ENCODE data around the gene MS4A4E.
"Not testable (repeated sequence)": the region's sequence is repeated elsewhere in the genome, so short reads cannot be mapped to it uniquely, and the experiment has no call there.

MS4A4E gene

DNA sequence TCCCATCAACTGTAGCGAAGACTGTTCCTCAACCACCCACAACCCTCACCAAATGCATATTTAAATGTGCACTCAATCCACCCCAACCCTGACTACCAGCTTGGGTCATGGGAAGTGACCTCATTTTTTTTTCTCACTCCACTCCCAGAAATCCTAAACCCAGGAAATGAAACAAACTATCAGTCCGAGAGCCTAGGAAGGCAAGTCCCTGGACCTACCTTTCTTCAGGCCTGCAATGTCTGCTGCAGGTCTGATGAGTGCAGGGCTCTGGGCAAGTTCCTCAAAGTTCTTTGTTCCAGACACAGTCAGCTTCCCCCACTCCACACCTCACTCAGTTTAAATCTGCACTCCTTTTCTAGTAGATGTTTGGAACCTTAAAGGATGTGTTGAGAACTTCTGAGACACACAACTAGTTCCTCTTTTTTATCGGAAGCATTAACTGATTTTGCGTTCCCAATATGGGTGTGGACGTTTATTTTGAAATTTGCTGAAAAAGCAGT is at the start of gene MS4A4E:
Gene MS4A4E (minus strand): TSS at position 398 of the 500 bp plus-strand sequence. CDS start 13,082 bp downstream, outside the sequence.
- no peak within 1 kb of the TSS for H3K4me3 ChIP-seq (ENCODE audit: low read length)
- TF ChIP-seq ZNF274 (IDR thresholded peaks at IDR 0.05; ENCODE audit: low read depth, low read length) = no peak

DNA sequence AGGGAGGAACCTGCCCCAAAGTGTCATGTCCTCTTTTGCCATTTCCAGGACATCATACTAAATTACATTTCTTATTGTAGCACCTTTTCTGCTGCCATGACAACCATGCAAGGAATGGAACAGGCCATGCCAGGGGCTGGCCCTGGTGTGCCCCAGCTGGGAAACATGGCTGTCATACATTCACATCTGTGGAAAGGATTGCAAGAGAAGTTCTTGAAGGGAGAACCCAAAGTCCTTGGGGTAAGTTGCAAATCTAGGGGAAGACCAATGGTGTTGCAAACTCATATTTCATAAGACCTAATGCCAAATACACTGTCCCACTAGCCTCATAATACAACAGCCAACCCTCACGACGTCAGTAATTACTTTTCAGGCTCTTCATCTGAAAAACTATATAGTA is 49.2 kb upstream of the MS4A4E start:
- no peak overlapping the region for H3K4me3 ChIP-seq (ENCODE audit: low read length)
- no peak for TF ChIP-seq ZNF274 (IDR thresholded peaks at IDR 0.05; ENCODE audit: low read depth, low read length)

DNA sequence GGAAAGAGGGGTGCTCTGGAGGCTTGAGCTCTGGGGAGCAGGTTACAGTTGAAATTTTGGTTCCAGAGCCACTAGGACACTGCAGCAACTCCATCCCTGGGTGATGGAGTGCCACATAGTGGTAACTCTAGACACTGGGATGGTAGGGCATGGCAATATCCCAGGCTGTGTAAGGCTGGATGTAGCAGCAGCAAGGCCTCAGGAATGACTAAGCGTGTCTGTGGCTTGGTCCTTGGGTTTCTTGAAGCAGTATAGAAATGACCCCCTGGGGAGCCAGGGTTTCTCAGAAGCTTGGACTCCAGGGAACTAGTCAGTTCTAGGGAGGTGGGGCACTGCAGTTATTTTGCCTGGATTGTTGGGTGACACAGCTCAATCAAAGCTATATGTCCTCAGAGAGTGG is 45.6 kb upstream of the MS4A4E start:
- no peak overlapping the region for H3K4me3 ChIP-seq (ENCODE audit: low read length)
- no peak for TF ChIP-seq ZNF274 (IDR thresholded peaks at IDR 0.05; ENCODE audit: low read depth, low read length)

GRCh38 chr11:60285411-60286126 is 42.6 kb upstream of the MS4A4E start:
- not testable (repeated sequence) for H3K4me3 ChIP-seq (ENCODE audit: low read length)

DNA sequence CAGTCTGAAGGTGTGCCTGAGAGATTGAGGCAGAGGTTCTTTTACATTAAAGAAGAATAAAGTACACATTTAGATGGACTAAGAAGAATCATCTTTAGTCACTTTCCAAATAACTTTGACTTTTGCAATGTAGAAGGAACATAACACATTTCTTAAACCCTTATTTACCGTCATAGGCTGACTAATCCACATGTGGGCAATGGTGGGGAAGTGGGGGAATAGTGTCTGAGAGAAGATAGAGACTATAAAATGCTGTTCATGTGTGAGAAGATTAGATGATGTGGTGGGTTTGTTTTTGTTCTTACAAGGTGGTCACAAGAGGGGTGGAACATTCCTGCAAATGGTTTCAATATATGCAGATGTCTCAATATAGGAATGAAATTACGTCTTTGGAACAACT is 39.3 kb upstream of the MS4A4E start:
- no peak for TF ChIP-seq ZNF274 (IDR thresholded peaks at IDR 0.05; ENCODE audit: low read depth, low read length)
- no peak overlapping the region for H3K4me3 ChIP-seq (ENCODE audit: low read length)

DNA sequence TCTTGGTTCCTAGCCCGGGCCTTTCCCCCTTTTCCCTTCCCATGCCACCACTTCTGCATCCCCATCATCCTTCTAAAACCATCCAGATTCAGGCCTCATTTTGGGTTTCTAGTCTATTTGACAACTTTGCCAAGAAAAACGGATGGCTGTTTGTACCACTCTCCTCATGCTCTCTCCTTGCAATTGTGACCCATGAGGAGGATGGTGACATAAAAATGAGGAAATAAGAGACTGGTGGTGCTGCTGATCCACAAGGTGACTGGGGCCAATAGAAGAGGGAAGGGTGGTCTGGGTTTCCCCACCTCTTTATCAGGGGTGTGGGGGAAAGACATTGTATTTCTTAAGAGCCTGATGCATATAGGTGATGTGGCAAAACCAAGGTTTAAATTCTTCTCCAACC is 38.5 kb upstream of the MS4A4E start:
- no peak for TF ChIP-seq ZNF274 (IDR thresholded peaks at IDR 0.05; ENCODE audit: low read depth, low read length)
- no peak overlapping the region for H3K4me3 ChIP-seq (ENCODE audit: low read length)

DNA sequence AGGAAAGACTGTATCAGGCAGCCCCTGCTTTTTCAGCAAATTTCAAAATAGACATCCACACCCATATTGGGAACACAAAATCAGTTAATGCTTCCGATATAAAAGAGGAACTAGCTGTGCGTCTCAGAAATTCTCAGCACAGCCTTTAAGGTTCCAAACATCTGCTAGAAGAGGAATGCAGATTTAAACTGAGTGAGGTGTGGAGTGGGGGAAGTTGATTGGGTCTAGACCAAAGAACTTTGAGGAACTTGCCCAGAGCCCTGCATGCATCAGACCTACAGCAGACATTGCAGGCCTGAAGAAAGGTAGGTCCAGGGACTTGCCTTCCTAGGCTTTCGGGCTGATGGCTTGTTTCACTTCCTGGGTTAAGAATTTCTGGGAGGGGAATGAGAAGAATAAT is 37.5 kb upstream of the MS4A4E start, which contains the start of gene MS4A4A:
Gene MS4A4A (plus strand): TSS at position 255 of the 400 bp plus-strand sequence. CDS start 10 bp downstream, at position 265.
- H3K4me3 ChIP-seq (ENCODE audit: low read length) = no peak within 1 kb of the TSS
- TF ChIP-seq ZNF274 (IDR thresholded peaks at IDR 0.05; ENCODE audit: low read depth, low read length) = no peak

DNA sequence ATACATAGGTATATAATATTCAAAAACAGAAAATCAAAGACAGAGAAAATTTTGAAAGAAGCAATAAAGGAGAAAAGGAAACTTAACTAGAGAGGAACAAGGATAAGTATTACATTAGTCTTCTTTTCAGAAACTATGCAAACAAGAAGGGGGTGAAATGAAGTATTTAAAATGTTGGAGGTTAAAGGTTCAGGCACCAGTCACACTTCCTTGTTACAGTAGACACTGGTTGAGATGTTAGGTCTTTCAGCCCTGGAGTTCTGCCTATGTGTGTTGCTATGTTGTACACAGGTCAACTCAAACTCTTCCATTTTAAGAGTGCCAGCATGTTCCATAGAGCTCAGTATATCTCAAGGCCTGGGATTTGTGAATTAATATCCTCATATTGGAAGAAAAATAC is 31.5 kb upstream of the MS4A4E start:
- H3K4me3 ChIP-seq (ENCODE audit: low read length) = no peak overlapping the region
- TF ChIP-seq ZNF274 (IDR thresholded peaks at IDR 0.05; ENCODE audit: low read depth, low read length) = no peak

DNA sequence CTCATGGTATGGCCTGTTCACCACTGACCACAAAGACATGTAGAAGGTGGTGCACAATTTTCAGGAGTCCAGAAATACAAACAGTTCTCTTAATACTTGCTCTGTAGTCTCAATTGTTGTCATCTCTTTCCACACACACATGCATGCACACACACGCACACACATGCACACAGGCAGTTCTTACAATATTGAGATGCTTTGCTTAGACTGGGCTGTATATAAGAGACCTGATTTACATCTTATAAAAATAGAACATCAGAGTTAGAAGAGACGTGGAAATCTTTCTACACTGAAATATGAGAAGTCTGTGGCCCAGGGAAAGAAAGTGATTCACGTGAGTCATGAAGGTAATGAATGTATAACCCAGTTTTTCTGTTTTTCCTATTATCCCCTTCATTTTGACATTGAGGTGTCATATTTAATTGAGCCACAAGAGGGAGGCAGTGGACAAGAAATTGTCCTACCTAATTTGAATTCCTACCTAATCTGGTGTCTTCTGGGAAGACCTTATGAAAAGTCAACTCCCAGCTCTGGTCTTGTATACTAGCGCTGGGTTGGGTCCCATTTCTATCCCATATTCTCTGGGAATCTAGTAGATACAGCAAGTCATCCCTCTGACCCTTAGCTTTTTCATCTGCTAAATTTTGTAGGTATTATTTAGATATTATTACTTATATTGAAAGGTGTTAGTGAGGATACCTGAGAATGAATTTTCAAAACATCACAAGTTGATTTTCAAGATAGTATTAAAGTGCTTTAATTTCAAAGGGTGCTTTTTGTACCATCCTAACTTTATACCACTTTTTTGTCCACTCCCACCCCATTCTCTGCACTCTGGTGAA is 22.7 kb upstream of the MS4A4E start:
- TF ChIP-seq ZNF274 (IDR thresholded peaks at IDR 0.05; ENCODE audit: low read depth, low read length) = no peak
- no peak overlapping the region for H3K4me3 ChIP-seq (ENCODE audit: low read length)

DNA sequence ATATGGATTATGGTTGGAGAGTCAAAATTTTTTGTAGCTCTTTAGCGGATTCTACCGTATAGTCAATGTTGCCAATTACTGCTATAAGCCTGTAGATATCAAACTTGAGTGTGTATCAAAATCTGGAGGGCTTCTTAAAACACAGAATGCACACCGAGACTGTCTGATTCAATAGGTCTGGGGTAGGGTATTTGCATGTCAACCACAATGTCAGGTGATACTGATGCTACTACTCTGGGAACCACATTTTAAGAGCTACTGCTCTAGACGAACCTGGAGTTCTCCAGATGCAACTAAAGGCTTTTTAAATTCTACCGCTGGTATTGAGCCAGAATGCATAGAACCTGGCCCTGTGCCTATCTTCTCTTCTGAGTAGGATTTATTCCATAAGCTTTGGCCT is 21.7 kb upstream of the MS4A4E start:
- no peak for TF ChIP-seq ZNF274 (IDR thresholded peaks at IDR 0.05; ENCODE audit: low read depth, low read length)
- H3K4me3 ChIP-seq (ENCODE audit: low read length) = no peak overlapping the region

DNA sequence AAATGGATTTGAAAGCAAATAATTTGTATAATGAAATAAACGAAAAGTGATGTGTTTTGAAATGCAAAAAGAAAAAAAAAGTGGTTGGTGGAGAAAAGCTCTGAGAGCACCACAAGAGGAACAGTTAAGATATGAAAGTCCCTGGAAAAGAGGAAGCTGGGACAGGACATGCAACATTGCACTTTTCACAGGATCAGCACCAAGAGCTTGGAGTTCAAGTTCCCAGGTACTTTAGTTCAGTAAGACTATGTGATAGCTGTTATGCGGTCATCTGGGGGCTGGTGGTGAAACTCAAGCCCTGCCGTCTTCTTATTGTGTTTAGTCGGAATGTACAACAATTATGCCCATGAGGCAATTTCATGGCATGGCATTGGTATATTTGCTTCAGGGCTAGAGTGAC is 20.5 kb upstream of the MS4A4E start:
- H3K4me3 ChIP-seq (ENCODE audit: low read length) = no peak overlapping the region
- TF ChIP-seq ZNF274 (IDR thresholded peaks at IDR 0.05; ENCODE audit: low read depth, low read length) = no peak

DNA sequence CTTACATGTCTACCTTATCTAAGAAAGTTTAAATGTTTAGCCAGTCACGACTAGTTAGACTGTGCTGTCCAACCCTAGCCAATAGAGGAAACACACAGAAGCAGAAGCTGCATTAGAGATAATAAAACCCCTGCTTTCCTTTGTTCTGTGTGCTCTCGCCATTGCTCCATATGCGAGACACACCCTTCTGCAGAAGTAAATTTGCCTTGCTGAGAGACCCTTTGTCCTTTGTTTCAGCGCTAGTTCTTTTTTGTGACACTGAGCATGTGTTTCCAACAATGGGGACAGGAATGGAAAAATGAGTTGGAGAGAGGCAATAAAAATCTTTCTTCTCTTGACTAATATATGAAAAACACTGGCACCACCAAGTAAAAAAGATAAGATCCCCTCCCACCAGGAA is 18.1 kb upstream of the MS4A4E start:
- no peak overlapping the region for H3K4me3 ChIP-seq (ENCODE audit: low read length)

DNA sequence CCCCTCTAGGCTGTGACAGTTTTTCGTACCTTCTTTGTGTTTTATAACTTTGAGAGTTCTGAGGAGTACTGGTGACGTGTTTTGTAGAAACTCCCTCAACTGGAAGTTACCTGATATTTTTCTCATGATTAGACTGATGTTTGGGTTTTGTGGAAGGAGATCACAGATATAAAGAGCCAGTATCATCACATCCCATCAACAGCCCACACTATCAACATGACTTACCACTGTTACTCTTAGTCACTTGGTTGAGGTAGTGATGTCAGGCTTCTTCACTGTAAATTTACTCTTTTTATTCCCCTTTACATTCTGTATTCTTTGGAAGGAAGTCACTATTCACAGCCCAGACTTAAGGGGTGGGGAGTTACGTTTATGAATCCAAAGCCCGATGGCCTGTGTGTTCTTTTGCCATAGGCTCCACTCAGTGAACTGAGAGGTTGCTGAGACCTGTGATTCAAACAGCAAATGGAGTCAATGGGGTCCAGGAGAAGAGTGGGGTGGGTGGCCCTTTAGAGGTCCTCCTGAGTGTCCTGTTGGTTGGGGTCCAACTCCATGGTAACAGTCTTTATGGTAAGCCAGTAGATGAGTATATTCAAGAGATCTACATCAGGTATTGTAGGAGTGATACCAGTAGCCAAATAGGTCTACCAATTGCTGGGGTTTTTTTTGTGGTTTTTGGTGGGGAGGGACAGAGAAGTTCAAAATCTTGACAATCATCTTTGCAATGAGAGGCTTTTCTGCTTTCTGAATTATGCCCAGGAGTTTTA is 15.2 kb upstream of the MS4A4E start:
- H3K4me3 ChIP-seq (ENCODE audit: low read length) = no peak overlapping the region
- TF ChIP-seq ZNF274 (IDR thresholded peaks at IDR 0.05; ENCODE audit: low read depth, low read length) = no peak

More for the DNA sequence above, 18.1 kb upstream of the MS4A4E start:
- TF ChIP-seq ZNF274 (IDR thresholded peaks at IDR 0.05; ENCODE audit: low read depth, low read length) = no peak
